CD4-positive, CD25-positive, alpha-beta regulatory T cell (primary cell): ENCODE results near the gene S100G. TPM values are rescaled to one million over a fixed set of nuclear protein-coding genes. Genes with fewer than 3 reads are reported as not detected.

Source experiments
- ATAC-seq, 2 donors: fragments of 150-1000 bp; cut with Tn5 transposase; one replicate each; pipeline ENCODE4 v1.10.0; 2021; ENCODE audit warnings: low read depth in 2 of 2, moderate number of reproducible peaks in 2 of 2, moderate library complexity in 1 of 2
- DNase-seq, 3 donors: peaks; one replicate each; pipeline versions ENCODE4 v3.0.0 to v3.0.0-alpha.2; 2012 to 2022; ENCODE audit warnings: mixed read lengths in 1 of 3
- H3K27ac ChIP-seq: one replicate; pipeline ENCODE4 v1.7.0; 2013; ENCODE audit warnings: mild to moderate bottlenecking, low read length; ENCODE audit not compliant: insufficient read depth, poor library complexity, severe bottlenecking
- H3K27me3 ChIP-seq: one replicate; pipeline ENCODE4 v1.7.0; 2013; ENCODE audit warnings: low read length; ENCODE audit not compliant: control insufficient read depth, insufficient read depth
- H3K36me3 ChIP-seq: one replicate; pipeline ENCODE4 v1.7.0; 2013; ENCODE audit warnings: mild to moderate bottlenecking, low read length, moderate library complexity; ENCODE audit not compliant: control insufficient read depth, insufficient read depth
- H3K4me1 ChIP-seq: 2 replicates; pipeline ENCODE4 v1.7.0; 2013; ENCODE audit warnings: mild to moderate bottlenecking, low read length; ENCODE audit not compliant: insufficient read depth, control insufficient read depth, poor library complexity, severe bottlenecking
- H3K4me3 ChIP-seq: one replicate; pipeline ENCODE4 v1.7.0; 2013; ENCODE audit warnings: low read depth, mild to moderate bottlenecking, low read length, moderate library complexity
- H3K9me3 ChIP-seq, 2 experiments: 1 replicate in 1 of 2; 2 replicates in 1 of 2; pipeline ENCODE4 v1.7.0; 2013; ENCODE audit warnings: low read length in 2 of 2, mild to moderate bottlenecking in 1 of 2, moderate library complexity in 1 of 2; ENCODE audit not compliant: control insufficient read depth in 2 of 2
- H3K27ac Mint-ChIP-seq, 3 donors: one replicate each; pipeline ENCODE4 v1.8.0; 2020 to 2022; ENCODE audit warnings: mild to moderate bottlenecking in 3 of 3, mixed read lengths in 3 of 3, moderate library complexity in 2 of 3
- H3K27me3 Mint-ChIP-seq: one replicate; pipeline ENCODE4 v1.8.0; 2022; ENCODE audit warnings: mild to moderate bottlenecking, mixed read lengths
- H3K36me3 Mint-ChIP-seq: one replicate; pipeline ENCODE4 v1.8.0; 2020; ENCODE audit warnings: mixed read lengths
- H3K4me1 Mint-ChIP-seq, 4 donors: one replicate each; pipeline ENCODE4 v1.8.0; 2020 to 2022; ENCODE audit warnings: mixed read lengths in 4 of 4, mild to moderate bottlenecking in 1 of 4
- H3K4me3 Mint-ChIP-seq, 4 donors: one replicate each; pipeline ENCODE4 v1.8.0; 2020 to 2022; ENCODE audit warnings: mild to moderate bottlenecking in 4 of 4, mixed read lengths in 4 of 4, moderate library complexity in 3 of 4
- H3K9me3 Mint-ChIP-seq, 7 donors: one replicate each; pipeline ENCODE4 v1.8.0; 2020 to 2022; ENCODE audit warnings: mixed read lengths in 7 of 7, mild to moderate bottlenecking in 3 of 7, moderate library complexity in 2 of 7
- polyA plus RNA-seq, 4 donors: library from polyadenylated mRNA; unstranded; fragments of 300-500 nt; fragmentation: Illumina TruSeq; gene quantifications; one replicate each; pipeline ENCODE4 v1.2.3, GENCODE V29; 2021
- total RNA-seq: library from RNA; stranded (reverse); gene quantifications from one replicate; pipeline ENCODE4 v1.2.3, GENCODE V29; 2022

S100G gene
- total and polyA plus RNA-seq, 5 donors from 2014 or later = not detected

GRCh38 chrX:16699389-16699788 lies 49.4 kb downstream of the S100G start:
- no peaks in the 10 kb centered on the region for H3K4me1 Mint-ChIP-seq
- no peak for DNase-seq
- no peak overlapping the region for H3K27ac ChIP-seq
- ATAC-seq = no peak
- no peaks in the 10 kb centered on the region for H3K27me3 Mint-ChIP-seq
- H3K36me3 Mint-ChIP-seq = no peaks in the 10 kb centered on the region
- no peaks in the 10 kb centered on the region for H3K27me3 ChIP-seq
- H3K9me3 Mint-ChIP-seq = no peaks in the 10 kb centered on the region
- H3K4me3 Mint-ChIP-seq = no peak overlapping the region
- no peaks in the 10 kb centered on the region for H3K4me1 ChIP-seq
- no peak overlapping the region for H3K27ac Mint-ChIP-seq
- H3K36me3 ChIP-seq = no peaks in the 10 kb centered on the region
- no peak overlapping the region for H3K4me3 ChIP-seq
- no peaks in the 10 kb centered on the region for H3K9me3 ChIP-seq

GRCh38 chrX:16700734-16701133 lies 50.8 kb downstream of the S100G start:
- Mint-ChIP-seq H3K9me3 (no peaks in the 10 kb centered on the region), H3K27me3 (no peaks in the 10 kb centered on the region), H3K4me1 (no peaks in the 10 kb centered on the region), H3K36me3 (no peaks in the 10 kb centered on the region), H3K27ac (no peak overlapping the region), H3K4me3 (no peak overlapping the region)
- no peak for DNase-seq
- no peak for ATAC-seq
- H3K27me3 ChIP-seq = no peaks in the 10 kb centered on the region
- H3K9me3 ChIP-seq = no peaks in the 10 kb centered on the region
- H3K4me1 ChIP-seq = no peaks in the 10 kb centered on the region
- no peaks in the 10 kb centered on the region for H3K36me3 ChIP-seq
- H3K4me3 ChIP-seq = no peak overlapping the region
- H3K27ac ChIP-seq = no peak overlapping the region

- Histone ChIP-seq H3K9me3 (no peaks in the 10 kb centered on the region), H3K4me3 (no peak overlapping the region), H3K4me1 (no peaks in the 10 kb centered on the region), H3K36me3 (no peaks in the 10 kb centered on the region), H3K27ac (no peak overlapping the region), H3K27me3 (no peaks in the 10 kb centered on the region)
- no peaks in the 10 kb centered on the region for H3K4me1 Mint-ChIP-seq
- H3K36me3 Mint-ChIP-seq = no peaks in the 10 kb centered on the region
- H3K9me3 Mint-ChIP-seq = no peaks in the 10 kb centered on the region
- ATAC-seq (no peak), DNase-seq (no peak)
- no peak overlapping the region for H3K27ac Mint-ChIP-seq
- no peak overlapping the region for H3K4me3 Mint-ChIP-seq
- H3K27me3 Mint-ChIP-seq = no peaks in the 10 kb centered on the region
Measured at GRCh38 chrX:16702700-16703599, 53.0 kb downstream of the S100G start.

Other genes with a start within 250 kb of the S100G start
- 4.5 TPM for gene CTPS2, start 62.5 kb downstream of the S100G start, total RNA-seq
- 1 to 10 TPM; 3.7 to 4.8 (median 4.3) TPM for gene CTPS2, start 62.5 kb downstream of the S100G start, polyA plus RNA-seq
- gene SYAP1, start 69.5 kb downstream of the S100G start, total RNA-seq = 69.9 TPM
- 10 to 100 TPM; 12.0 to 19.3 (median 16.3) TPM for gene SYAP1, start 69.5 kb downstream of the S100G start, polyA plus RNA-seq
- 32.2 TPM for gene TXLNG, start 136.3 kb downstream of the S100G start, total RNA-seq
- gene TXLNG, start 136.3 kb downstream of the S100G start, polyA plus RNA-seq = 10 to 100 TPM in 3 of 4 donors, 1 to 10 TPM in 1; 8.4 to 24.2 (median 18.6) TPM
- gene RBBP7, start 220.2 kb downstream of the S100G start, total RNA-seq = 120 TPM
- 100 to 1,000 TPM; 133 to 150 (median 143) TPM for gene RBBP7, start 220.2 kb downstream of the S100G start, polyA plus RNA-seq